Fibroblast of villous mesenchyme (primary cell): ENCODE data around the gene TINAG. TPM values are rescaled to one million over a fixed set of nuclear protein-coding genes. Genes with fewer than 3 reads are reported as not detected.

ENCODE experiments used
- DNase-seq: peaks from one replicate; pipeline ENCODE4 v3.0.0-alpha.2; 2010; ENCODE audit warnings: low read depth
- H3K4me3 ChIP-seq: 2 replicates; pipeline ENCODE4 v1.5.1; 2011; ENCODE audit warnings: low read depth, mild to moderate bottlenecking, low read length
- CTCF ChIP-seq: IDR thresholded peaks from 2 replicates; pipeline ENCODE4 v1.5.1; 2012; ENCODE audit warnings: low read depth, mild to moderate bottlenecking, low read length; ENCODE audit not compliant: insufficient read depth
- total RNA-seq: library from RNA; depleted of rRNA; stranded (reverse); fragments of >200 nt; gene quantifications from 2 replicates; pipeline ENCODE4 v1.2.3, GENCODE V29; 2012

TINAG gene
- total RNA-seq, 1 donor: not detected

GRCh38 chr6:54299542-54300269 lies 8.5 kb upstream of the TINAG start:
- no peak overlapping the region for H3K4me3 ChIP-seq
- DNase-seq: peak; percentile 27
- TF ChIP-seq CTCF: no peak

- DNase-seq: no peak
- H3K4me3 ChIP-seq: no peak overlapping the region
- no peak for TF ChIP-seq CTCF
Observed at GRCh38 chr6:54301770-54302169, 6.5 kb upstream of the TINAG start.

- H3K4me3 ChIP-seq: no peak overlapping the region
- no peak for DNase-seq
- no peak for TF ChIP-seq CTCF
Observed at GRCh38 chr6:54307439-54307910, 766 bp upstream of the TINAG start.

- no peak for TF ChIP-seq CTCF
- DNase-seq: no peak
- H3K4me3 ChIP-seq: no peak overlapping the region
Observed at GRCh38 chr6:54308986-54309315, 710 bp downstream of the TINAG start.

- no peak for TF ChIP-seq CTCF
- no peak overlapping the region for H3K4me3 ChIP-seq
- DNase-seq: no peak
Observed at GRCh38 chr6:54310377-54311152, 2.3 kb downstream of the TINAG start.

- no peak for TF ChIP-seq CTCF
- no peak overlapping the region for H3K4me3 ChIP-seq
- no peak for DNase-seq
Observed at GRCh38 chr6:54315656-54316055, 7.4 kb downstream of the TINAG start.

GRCh38 chr6:54320871-54321270 lies 12.6 kb downstream of the TINAG start:
- no peak for DNase-seq
- no peak overlapping the region for H3K4me3 ChIP-seq
- no peak for TF ChIP-seq CTCF
